Transverse colon (tissue), 4 donors: ENCODE data around the gene PRR23E.

Experiments used
- CTCF ChIP-seq, 5 experiments: fragments of 200-600 bp in 3 of 5; fragments of 450-650 bp in 2 of 5; sonication (generic) in 3 of 5; IDR thresholded peaks; 1 replicate in 2 of 5; 2 replicates in 3 of 5; pipeline ENCODE4 v1.5.1; 2016 to 2017; ENCODE audit warnings: antibody characterized with exemption in 5 of 5, inconsistent platforms in 3 of 5, mild to moderate bottlenecking in 2 of 5, moderate library complexity in 1 of 5
- POLR2A ChIP-seq: fragments of 450-650 bp; IDR thresholded peaks from one replicate; pipeline ENCODE4 v1.6.1; 2016; ENCODE audit warnings: antibody characterized with exemption, mild to moderate bottlenecking, moderate library complexity
- POLR2AphosphoS5 ChIP-seq, 3 donors: sonication (generic); formaldehyde crosslinking; IDR thresholded peaks; one replicate each; pipeline ENCODE4 v1.6.1; 2016; ENCODE audit warnings: antibody characterized with exemption in 3 of 3

- TF ChIP-seq CTCF (IDR thresholded peaks at IDR 0.05) (no peak), POLR2A (no peak), POLR2AphosphoS5 (IDR thresholded peaks at IDR 0.05) (no peak)
Measured at GRCh38 chr3:127212711-127213110, 19.8 kb downstream of the PRR23E start.
